Neural progenitor cell (in vitro differentiated cells): ENCODE measurements around the gene GPR151.

ENCODE experiments used
- EZH2 ChIP-seq: fragments of 200-600 bp; sonication (generic); IDR thresholded peaks from 2 replicates; pipeline ENCODE4 v1.6.1; 2017; ENCODE audit warnings: antibody characterized with exemption, mild to moderate bottlenecking, moderate library complexity
- TF ChIP-seq, protein P1 (sequence below): fragments of 200-600 bp; sonication (generic); IDR thresholded peaks from 2 replicates; pipeline ENCODE4 v1.5.1; 2017; ENCODE audit warnings: antibody characterized with exemption, mild to moderate bottlenecking

DNA sequence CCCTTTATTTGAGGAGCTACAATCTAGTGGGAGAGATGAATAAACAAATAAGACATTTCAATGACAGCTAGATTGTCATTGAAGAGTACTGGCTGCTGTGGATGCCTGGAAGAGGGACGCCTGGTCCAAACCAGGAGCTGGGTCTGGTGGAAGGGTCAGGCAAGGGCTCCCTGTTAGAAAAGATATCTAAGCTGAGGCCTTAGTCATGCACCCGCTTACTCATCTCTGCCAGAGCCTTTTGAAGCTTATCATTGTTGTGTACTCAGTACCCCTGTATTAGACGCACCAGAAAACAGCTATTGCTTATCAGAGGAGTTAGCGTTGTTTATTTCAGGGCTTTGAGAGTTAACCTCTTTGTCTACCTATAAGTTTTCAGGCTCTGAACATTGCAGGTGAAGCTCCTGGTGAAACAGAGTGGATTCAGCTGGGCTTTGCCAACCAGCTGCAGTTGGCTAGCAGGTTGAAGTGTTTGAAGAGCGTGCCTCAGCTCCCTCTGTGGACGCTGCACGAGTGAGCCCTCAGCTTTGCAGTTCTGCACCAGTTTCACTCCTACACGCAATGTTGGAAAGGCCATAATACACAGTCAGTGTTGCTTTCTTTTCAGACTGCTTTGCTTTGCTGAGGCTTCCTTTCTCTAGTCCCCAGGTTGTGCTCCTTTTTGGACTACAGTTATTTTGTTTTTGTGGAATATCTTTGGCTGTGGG, 5.6 kb upstream of the GPR151 start:
- TF ChIP-seq, protein P1, sequence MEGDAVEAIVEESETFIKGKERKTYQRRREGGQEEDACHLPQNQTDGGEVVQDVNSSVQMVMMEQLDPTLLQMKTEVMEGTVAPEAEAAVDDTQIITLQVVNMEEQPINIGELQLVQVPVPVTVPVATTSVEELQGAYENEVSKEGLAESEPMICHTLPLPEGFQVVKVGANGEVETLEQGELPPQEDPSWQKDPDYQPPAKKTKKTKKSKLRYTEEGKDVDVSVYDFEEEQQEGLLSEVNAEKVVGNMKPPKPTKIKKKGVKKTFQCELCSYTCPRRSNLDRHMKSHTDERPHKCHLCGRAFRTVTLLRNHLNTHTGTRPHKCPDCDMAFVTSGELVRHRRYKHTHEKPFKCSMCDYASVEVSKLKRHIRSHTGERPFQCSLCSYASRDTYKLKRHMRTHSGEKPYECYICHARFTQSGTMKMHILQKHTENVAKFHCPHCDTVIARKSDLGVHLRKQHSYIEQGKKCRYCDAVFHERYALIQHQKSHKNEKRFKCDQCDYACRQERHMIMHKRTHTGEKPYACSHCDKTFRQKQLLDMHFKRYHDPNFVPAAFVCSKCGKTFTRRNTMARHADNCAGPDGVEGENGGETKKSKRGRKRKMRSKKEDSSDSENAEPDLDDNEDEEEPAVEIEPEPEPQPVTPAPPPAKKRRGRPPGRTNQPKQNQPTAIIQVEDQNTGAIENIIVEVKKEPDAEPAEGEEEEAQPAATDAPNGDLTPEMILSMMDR, result no peak
- TF ChIP-seq EZH2, result no peak
